Skin of body (tissue), 2 donors: ENCODE results near the gene CEBPE. TPM values are rescaled to one million over a fixed set of nuclear protein-coding genes. Genes with fewer than 3 reads are reported as not detected.

ENCODE experiments used
- DNase-seq: peaks from one replicate; lab custom pipeline; 2025; lab: John Stamatoyannopoulos, UW
- total RNA-seq: library from RNA; depleted of rRNA; stranded (reverse); fragments of >200 nt; gene quantifications from one replicate; pipeline ENCODE4 v1.2.3, GENCODE V29; 2014

CEBPE gene
- 1.5 TPM for total RNA-seq

DNA sequence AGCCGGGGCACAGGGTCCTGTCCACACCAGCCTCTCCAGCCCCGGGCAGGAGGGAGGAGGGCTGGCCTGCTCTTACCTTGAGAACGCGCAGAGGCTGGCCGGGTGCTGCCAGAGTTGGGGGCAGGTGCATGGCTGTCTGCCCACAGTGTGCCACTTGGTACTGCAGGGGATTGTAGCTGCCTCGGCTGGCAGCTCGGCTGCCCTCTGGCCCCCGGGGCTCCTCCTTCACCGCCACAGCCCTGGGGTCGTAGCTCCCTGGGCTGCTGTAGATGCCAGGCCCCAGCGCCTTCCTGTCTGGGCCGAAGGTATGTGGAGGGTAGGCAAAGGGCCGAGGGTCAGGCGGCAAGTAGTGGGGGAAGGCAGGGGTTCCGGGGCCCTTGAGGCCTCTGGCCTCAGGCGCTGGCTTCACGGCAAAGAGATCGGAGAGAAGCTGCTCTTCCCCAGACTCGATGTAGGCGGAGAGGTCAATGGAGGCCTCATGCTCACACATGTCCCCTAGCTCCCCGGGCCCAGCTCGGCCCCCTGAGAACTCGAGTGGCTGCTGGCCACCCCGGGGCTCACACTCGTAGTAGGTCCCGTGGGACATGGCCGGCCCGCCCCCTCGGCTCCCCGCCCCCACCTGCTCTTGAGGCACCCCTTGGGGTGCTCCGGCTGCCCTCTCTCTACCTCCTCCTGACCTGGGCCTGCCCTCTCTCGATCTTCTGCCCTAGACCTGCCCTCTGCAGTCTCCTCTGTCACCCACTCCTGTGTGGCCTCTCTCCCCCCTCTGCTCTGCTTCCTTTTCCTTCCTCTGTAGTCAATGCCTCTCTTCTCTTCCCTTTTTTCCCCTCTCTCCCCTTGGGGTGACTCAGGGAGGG is at the start of gene CEBPE:
Gene CEBPE (minus strand): TSS at position 750 of the 857 bp plus-strand sequence. CDS start 164 bp downstream, at position 586.
- no peak for DNase-seq

DNA sequence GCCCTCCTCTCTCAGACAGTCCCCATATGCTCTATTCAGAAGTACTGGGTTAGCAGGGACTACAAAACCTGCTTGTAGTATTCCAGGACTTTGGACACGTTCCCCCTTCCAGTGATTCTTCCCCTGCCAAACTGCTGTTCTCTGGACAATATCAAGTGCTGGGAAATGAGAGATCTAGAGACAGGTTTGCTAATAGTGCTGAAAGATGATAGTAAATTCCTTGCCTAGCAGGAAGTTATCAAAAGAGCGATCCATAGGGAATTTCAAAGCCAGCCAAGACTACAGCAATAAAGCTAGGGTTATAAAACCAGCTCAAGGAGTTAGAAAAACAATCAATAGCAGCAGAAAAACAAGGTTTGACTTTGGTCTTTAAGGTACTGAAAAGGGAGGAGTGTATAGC is 49.2 kb upstream of the CEBPE start:
- no peak for DNase-seq

DNA sequence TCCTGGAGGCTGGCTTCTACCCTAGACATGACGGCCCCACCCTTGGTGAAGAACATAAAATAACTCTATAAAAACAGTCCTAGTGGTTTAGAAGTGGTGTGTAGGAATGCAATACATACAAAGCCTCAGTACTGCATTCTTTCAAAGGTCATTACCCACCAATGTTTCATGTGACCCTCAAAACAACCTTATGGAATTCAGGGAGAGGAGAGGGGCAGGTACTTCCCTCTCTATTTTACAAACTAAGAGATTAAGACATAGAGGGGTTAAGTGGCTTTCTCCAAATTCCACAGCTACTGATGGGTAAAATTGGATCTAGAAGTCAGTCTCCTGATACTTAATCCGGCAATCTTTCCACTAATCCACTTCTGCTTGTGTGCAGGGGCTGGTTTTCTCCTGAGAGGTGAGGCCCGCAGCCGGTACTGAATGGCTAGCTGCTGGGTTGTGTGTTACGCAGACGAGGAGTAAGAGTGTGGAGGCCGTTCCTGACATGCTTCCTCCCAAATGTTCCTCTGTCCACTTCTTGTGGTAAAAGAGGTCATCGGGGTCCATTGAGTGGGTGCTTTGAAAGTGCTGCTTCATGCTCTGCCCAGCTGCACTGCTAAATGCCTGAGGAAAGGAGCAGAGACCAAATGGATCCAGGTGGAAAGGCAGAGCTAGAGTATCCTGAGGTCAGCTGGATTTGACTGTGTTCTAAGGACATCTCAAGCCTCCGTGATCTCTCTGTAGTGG is 48.2 kb upstream of the CEBPE start:
- no peak for DNase-seq

DNA sequence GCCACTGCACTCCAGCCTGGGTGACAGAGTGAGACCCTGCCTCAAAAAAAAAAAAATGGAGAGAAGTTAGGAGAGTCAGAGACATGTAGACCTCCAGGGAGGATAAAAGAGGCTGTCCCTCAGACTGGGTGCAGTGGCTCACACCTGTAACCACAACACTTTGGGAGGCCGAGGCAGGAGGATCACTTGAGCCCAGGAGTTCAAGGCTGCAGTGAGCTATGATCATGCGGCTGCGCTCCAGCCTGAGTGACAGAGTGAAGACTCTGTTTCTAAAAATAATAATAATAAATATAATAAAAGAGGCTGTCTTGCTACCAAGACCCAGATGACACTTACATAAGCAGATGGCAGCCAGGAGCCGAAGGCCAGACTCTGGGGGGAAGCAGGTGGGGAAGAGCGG is 45.9 kb upstream of the CEBPE start:
- DNase-seq = no peak

DNA sequence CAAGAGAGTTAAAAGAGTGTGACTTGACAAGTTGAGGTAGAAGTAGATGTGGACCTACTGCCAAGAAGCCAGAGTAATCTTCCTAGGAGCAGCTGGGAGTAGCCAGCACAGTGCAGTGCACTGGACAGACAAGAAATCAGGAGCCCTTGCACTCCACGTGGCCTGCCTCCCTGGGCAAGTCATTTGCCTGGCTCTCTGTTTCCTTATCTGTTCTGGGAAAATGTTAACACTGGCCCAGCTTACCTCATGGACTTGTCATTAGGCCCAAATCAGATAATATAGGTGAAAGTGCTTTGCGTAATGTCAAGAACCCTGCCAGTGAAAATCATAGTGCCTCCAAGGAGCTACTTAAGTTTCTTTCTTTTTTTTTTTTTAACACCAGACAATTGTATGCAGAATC is 45.2 kb upstream of the CEBPE start:
- no peak for DNase-seq

DNA sequence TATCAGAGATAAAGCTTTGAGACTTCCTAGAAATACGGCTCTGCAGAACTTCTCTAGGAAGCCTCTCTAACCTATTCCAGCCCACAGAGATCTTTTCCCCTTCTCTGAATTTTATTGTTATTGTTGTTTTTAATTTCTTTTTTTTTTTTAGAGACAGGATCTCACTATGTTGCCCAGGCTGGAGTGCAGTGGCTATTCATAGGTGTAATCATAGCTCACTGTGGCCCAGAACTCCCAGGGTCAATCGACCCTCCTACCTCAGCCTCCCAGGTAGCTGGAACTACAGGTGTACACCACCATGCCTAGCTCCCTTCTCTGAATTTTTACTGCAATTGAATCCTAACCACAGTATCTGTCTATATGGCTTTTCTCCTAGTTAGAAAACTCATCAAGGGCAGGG is 44.8 kb upstream of the CEBPE start:
- no peak for DNase-seq

DNA sequence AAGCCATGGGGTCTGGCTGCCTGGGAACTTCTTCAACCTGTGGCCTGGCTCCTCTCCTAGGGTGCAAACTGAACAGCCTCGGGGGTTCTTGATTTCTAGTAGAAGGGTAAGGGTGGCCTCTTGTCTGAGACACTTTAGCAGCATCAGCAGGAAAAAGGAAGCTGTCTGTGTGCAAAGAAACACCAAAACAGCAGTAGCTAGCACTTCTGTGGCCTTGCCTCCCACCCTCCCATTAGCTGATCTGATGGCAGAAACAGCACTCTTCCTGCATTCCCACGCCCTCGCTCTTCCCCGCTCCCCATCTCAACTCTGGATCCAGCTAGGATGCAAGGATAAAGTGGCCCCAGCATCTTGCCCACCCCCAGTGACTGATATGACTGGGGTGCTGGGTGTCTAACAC is 43.7 kb upstream of the CEBPE start:
- no peak for DNase-seq

DNA sequence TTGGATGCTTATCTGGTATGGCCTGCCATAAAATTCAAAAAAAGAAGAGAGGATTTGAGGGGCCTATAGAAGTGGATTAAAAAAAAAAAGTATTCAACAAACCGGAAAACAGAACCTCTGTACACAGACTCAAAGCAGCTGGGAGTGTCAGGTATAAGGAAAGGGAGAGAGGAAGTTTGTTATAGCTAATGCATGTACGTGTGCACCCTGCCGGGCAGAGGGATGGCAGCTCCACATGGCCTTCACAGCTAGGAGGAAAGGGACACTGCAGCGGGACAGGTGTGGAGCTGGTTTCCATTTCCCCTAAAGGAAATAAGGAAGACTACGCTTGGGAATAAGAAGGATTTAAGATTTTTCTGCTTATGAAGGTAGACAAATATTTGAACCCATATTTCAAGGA is 43.0 kb upstream of the CEBPE start:
- no peak for DNase-seq

DNA sequence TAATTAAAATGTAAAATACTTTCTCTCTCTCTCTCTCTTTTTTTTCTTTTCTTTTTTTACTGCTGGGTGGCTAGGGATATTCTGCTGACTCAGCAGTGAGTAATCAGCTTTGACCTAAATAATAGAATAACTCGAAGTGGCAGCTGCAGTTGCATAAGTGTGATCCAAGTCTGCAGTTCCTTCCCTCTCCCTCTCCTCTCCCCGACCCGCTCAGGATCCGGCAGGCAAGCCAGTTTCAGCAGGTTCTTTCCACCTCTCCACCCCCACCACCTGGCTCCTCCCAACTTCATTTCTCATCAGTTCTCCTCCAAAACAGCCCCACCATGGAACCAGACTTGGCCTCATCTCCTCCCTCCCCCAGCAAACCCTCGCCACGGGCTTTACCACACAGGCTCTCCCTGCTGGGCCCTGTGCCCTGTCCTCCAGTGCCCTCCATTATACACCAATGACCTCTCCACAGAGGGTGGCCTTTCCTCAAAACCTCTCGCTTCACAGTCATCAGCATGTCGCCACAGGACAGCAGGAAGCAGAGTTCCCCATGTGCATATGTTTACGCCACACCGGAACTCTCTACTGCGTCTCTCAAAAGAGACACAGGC is 42.0 kb upstream of the CEBPE start:
- peak; percentile 30 for DNase-seq

DNA sequence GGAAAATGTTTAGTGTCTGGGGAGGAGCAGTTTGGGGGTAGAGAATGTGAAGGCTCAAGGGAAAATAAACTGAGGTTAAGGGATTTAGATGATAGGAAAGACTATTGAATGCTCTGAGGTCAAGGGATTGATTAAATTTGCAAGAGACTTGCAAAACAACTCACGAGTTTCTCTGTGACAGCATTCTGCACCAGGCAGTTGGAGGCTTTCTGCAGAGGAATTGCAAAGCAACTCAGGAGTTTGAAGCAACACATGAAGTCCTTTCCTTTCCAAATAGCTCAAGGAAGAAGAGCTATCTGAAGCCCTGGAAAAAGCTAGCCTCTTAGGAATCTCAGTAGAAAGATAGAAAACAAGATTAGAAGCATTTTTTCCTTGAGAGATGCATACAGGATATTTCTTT is 40.5 kb upstream of the CEBPE start:
- no peak for DNase-seq

DNA sequence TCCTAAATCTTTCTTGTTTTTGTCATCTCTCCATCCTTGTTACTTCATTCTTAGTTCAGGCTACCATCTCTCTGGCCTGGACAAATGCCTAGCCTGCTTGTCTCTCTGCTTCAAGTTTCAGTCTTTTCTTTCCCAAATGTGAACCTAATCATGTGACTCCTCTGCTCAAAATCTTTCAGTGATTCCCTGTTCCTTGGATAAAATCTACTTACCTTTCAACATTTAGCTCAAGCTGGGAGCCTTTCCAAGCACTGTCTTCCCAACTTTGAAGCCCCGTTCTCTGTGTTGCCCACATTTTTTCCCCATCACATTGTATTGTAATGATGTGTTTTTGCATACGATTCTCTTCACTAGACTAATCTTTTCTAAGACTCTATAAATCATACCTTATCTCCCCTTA is 39.7 kb upstream of the CEBPE start:
- no peak for DNase-seq

DNA sequence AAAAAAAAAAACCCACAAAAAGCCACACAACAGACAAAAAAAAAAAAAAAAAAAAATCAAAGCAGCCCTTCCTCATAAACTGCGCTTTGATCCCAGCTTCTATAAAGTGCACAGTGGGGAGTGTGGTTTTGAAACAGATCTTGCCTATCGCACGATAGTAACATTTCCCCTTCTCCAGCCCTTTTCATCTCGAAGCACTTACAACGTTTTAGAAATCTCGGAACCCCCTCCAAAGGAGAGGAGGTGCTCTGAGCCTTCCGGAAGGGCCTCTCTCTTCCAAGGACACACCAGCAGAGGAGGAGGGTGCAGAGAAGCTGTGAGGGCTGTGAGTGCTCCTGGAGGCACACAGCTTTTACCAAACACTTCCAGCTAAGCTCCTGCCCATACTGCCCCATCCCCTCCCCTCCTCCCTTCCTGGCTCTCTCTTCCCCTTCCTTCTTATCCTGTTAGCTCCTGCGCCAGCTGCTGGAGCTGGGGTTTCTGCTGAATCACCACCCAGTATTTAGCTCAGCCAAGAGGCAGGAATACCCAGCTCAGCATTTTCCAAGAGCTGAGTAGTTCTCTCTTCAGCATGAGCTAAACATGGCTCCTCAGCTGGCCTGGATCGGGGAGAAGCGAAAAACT is 36.0 kb upstream of the CEBPE start:
- DNase-seq = peak; percentile 84

DNA sequence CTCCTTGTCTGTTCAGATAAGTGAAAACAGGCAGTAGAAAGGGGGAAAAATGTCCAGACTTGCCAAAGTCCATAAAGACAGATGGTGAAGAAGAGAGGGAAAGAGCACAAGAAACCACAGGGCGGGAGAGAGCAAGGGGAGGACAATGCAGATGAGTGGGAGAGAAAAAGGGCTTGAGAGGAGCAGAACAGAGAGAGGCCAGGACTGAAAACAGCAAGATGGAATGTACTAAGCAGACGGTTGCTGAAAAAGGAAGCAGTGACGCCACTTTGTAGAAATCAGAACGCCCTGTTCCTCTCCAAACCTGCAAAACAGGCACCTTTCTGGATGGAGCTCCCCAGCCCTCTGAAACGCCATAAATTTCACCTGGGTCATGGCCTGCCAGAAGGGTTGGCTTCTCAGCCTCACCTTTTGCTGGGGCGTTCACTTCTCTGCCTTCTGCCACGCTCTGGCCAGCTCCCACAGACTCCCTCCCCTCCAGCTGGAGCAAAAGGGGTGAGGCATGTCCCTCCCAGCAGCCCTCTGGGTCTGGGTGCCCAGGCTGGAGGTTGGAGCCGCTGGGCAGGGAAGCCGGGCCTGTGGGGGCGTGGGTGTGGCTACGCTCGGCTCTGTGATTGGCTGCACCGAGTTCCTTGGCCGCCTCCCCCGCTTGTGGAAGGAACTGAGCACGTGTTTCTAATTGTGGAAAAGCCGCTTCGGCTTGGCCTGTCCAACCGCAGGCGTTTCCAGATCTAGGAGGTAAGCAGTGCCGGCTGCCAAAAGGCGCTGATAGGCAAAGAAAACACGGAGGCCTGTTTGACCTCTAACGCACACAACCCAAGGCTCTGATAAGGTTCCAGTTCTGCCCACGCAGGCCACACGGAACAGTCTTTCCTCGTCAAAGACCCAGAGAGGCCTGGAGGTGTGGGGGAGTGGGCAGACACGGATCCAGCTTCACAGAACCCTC is 35.1 kb upstream of the CEBPE start:
- peak; percentile 77 for DNase-seq

DNA sequence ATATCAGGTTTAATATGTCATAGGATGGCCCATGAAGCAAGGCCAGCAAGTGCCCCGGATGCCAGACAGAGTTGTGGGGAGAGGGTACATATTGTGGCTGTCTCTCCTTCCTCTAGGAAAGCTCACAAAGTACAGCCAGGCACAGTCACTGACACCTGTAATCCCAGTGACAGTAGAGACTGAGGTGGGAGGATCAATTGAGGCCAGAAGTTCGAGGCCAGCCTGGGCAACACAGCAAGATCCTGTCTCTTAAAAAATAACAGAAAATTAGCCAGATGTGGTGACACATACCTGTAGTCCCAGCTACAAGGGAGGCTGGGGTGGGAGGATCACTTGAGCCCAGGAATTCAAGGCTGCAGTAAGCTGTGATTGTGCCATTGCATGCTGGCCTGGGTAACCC is 32.3 kb upstream of the CEBPE start:
- DNase-seq = no peak

DNA sequence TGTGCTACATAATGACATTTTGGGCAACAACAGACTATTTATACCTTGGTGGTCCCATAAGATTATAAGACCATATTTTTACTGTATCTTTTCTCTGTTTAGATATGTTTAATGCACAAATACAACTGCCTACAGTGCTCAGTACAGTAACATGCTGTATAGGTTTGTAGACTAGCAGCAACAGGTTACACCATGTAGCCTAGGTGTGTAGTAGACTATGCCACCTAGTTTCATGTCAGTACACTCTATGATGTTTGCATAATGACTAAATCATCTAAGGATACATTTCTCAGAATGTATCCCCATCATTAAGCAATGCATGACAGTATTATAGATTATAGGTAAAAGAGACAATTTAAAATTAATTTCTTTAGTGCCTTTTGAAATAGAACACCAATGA is 30.7 kb upstream of the CEBPE start:
- DNase-seq = no peak

DNA sequence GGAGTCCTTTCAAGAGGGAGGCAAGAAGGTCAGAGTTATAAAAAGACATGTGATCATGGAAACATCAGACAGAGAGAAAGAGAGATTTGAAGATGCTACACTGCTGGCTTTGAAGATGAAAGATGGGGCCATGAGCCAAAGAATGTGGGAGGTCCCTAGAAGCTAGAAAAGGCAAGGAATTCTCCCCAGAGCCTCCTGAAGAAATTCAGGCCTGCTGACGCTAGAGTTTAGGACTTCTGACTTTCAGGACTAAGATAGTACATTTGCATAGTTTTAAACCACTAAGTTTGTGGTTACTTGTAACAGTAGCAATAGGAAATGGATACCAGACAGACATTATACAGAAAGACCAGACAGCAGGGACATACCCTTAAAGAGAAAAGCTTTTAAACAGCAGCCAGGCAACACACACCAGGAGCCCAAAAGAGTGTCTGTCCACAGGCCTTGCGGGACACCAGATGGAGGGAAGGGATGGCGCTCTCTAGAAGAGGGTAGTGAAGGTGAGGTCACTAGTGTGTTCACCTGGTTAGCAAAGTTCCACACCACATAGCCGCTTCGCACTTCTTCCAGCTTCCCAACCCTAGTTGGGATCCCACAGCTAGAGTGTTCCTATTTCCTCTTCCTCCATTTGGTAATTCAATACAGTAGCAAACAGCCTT is 29.7 kb upstream of the CEBPE start:
- DNase-seq = no peak

DNA sequence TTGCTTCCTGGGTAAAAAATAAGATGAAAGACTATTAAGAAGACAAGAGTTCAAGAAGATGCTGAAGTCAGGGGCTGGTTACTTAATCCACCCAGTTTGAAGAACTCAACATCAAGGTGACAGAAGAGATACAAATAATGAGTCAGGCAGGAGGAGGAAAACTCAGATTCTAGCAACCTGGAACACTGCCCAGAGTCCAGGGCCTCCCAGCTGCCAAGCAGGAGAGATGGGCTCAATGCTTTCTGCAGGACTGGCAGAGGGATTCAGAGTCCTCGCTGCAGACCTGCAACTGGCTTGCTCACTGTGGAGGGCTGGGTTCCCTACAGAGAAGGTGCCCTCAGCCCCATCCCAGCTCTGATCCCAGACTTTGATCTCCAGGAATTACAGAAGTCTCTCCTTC is 28.6 kb upstream of the CEBPE start:
- DNase-seq = no peak

DNA sequence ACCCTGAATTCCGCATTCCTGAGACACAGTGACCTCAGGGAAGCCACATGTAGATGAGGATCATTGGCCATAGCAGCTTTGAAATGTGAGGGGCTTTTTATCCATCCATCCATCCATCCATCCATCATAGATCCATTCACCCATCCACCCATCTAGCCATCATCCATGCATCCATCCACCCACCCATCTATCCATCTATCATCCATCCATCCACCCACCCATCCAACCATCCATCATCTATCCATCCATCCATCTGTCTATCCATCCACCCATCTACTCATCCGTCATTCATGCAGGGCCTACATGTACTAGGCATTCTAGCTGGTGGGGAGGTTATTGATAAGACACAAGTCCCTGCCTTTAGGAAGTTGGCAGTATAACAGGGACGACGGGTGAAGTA is 27.9 kb upstream of the CEBPE start:
- DNase-seq = no peak

DNA sequence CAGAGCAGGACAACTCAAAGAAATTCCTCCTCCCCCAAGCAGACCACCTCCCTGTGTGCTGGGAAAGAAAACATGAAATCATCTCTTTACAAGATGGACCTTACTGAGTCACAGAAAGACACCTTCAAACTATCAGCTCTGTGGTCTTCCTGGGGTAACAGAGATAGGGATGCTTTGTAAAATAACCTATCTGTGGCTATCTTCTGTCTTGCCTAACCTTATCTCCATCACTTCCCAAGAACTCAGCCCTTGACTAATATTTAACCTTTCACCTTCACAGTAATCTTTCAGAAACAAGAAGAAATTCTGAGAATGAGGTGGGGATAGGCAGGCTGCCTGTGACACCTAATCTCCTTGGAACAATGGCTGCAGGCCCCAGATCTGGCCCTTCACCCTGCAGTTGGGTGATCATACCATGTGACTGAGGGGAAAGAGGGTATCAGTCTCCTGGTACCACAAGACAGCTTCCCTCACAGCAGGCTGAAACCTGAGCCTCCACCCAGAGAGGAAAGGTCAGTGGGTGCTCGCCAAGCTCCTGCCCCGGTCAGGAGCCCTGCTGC is 27.4 kb upstream of the CEBPE start:
- DNase-seq = no peak

DNA sequence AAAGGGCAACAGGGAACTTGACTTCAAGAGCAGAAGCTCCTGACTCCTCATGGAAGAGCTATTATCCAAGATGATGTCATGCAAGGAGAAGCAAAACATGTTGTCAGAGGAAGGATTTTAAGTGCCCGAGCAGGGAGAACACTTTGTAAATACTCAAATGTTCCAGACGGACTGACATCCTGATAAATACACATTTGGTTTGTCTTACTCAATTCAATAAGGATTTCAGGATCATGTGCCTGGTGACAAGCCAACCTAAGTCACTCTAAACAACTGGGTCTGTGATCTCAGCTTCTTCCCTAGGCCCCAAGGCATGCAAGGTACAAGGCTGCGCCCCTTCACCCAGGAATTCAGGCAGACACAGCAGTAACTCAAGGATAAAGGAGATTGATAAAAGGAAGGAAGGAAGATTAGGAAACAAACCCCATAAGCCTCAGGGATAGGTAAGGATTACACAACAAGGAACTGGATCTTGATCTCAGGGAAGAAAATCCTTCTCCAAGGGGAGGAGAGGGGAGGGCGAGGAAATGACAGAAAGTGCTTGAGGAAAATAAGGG is 26.8 kb upstream of the CEBPE start:
- no peak for DNase-seq
